ENCODE results near the gene NRAP.

The NRAP gene

DNA sequence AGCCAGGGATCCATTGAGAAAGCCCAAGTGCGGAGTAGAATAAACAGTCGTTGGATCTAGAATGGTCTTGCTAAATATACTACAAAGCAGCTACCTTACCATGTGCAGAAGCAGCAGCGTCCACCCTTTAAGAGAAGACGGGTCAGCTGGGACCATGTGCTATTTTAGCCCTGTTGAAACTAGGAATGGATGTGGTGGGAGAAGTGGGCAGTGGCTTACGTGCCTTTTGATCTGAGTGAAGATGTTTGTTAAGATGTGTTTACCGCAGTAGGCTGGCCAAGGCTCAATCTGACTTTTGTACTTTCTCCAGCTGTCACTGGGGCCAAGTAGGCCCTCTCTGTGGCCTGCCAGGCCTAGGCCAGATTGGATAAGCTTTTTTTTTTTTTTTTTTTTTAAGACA lies 101.8 kb downstream of the NRAP start:
- no peak for DNase-seq (ENCODE audit: low read depth in 2 of 2)

DNA sequence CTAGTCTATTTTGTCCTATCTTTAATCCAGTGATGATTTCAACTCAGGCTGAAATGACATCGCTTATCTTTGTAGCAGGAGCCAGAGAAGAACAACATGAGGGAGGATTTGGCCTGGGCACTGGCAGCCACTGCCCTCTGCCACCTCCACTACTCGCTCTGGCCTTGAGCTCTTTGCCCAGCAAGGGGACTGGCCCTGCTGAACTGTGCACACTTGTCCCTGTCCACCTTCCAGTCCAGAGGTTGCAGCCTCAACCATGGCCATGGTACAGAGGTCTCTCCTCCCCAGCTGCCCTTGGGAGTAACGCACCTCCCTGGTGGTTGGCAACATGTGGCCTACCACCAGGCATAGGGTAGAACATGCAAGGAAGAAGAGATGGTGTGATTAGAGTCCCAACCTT lies 102.6 kb downstream of the NRAP start:
- no peak for DNase-seq (ENCODE audit: low read depth in 2 of 2)

DNA sequence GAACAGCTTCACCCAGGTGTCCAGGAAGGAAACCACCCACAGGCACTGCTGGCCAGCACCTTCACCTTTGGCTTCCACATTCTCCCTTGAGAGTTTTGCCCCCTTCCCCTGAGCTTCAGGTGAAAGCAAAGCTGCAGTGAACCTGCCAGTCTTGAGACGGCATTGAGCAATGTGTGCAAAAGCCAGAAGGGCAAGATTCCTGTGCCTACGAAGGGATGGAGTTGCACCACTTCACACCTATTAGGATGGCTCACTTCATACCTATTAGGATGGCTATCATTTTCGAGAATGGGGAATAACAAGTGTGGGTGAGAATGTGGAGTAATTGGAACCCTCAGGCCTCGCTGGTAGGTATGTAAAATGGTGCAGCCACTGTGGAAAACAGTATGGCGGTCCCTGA lies 103.8 kb downstream of the NRAP start:
- no peak for DNase-seq (ENCODE audit: low read depth in 2 of 2)

DNA sequence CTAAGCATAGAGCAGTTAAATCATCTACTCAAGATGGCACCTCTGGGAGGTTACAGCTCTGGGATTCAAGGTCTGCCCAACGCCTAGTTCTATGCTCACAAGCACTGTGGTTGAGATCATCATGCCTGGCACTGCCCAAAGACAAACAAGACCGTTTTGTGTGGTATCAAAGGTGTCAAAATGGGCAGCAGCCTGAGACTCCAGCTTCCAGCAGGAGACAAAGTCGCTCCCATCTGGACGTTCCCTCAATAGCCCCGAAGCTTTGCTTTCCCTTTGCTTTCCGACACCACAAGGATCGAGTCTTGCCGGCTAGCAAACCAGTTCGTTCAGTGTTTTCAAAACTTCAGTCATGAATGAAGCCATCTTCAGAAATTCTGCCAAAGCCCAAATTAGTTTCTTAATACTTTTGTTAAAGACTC lies 105.9 kb downstream of the NRAP start:
- DNase-seq (ENCODE audit: low read depth in 2 of 2): no peak

DNA sequence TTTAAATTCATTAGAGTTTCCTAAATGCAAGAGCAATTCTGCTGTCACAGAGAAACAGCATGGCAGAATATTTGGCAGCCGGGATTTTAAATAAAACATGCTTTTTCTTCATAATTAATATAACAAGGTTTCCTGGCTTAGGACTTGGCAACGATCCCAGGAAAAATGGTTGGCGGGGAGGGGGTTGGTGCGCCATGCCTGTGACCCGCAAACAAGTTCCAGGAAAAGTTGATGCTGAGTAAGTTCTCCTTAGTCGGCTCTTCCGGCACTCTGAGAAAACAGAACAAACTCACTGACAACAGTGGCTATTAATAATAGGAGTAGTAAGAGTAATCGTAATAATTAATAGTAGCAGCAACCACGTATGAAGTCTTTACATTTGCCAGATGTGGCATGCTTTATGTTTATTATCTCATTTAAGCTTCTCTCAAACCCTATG lies 106.4 kb downstream of the NRAP start:
- no peak for DNase-seq (ENCODE audit: low read depth in 2 of 2)

DNA sequence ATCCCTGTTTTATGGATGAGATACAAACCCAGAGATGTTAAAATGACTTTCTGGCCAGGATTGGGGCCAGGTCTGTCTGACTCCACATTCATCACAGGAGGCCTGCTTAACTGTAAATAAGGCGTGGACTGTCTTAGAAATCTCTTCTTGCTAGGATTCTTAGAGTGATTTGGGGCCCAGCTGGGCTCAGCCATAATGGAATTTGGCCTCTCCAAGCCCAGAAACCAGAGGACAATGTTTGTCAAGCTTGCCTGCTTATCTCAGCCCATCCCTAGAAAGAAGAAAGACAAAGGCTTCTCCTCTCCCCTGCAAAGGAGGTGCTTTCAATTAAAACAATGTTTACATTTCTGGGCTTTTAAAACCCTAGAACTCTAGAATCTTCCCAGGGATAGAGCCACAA lies 108.1 kb downstream of the NRAP start:
- no peak for DNase-seq (ENCODE audit: low read depth in 2 of 2)

DNA sequence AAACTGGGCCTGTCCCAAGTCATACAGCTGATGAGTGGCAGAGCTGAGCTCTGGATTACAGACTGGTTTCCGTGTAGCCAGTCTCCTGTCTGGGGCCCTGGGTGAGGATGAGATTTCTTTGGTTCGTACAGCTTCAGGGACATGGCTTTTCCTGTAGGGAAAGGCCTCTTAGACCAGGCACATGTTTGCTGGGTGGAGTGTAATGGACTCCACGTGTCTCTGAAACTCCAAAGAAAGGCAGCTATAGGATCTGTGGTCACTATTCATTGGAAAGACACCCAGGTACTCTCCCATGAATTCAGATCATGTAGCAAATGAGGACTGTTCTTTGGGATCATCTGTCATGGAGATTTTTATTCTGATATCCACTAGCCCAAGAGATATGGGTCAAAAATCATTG lies 108.6 kb downstream of the NRAP start:
- no peak for DNase-seq (ENCODE audit: low read depth in 2 of 2)

DNA sequence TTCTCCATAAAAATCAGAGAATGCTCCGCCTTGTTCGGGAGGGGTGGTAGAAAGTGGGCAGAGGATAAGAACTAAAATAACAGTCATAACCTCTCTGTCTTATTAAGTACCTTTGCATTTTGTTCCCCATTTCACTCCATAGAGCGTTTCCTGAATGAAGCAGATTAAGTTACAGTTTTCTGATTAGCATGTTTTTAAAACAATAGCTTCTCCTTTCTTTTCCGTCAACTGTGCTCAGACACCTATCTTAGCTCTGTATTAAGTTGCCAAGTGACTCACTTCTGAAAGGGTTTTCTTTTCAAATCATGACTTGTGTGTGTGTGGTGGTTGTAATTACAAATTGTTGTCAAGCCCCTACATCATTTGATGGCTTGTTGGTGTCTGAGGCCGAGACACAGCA lies 109.6 kb downstream of the NRAP start:
- no peak for DNase-seq (ENCODE audit: low read depth in 2 of 2)

DNA sequence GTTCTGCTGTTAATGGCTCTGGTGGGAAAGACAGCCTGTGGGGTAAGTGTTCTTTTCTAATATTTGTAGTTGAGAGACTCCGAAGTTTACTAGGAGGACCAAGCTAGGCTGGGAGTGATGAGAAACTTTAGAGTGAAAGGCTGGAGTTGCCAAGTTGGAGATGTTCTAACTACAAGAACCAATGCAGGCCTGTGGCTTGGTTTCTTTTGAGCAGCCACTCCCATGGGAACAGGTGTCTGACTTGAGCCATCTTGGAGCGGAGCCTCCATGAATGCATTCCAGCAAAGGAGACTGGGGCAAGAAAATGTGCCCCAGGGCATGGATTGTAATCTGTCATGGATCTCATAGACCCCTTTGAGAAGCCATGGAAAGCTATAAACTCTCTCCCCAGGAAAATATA lies 110.7 kb downstream of the NRAP start:
- DNase-seq (ENCODE audit: low read depth in 2 of 2): no peak

DNA sequence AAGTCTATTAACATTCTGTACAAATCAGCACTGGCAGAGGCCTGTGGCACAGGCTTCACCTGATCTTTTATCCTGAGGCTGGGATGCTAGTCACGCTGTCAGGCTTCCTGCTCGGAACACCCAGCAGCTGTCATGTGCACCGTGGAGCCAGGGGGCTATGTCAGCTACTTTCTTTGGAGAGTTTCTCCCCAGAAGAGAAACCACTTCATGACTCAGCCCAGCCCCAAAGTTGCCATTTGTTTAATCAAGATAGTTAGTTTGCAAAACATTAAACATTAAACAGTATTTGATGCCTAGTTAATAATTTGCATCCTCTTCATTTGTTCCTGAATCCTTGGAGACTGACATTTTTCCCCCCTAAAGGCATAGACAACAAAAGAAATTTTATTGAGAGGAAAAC lies 111.1 kb downstream of the NRAP start, which contains the start of gene HABP2:
Gene HABP2, plus strand, starts transcription at position 353 of the 400 bp plus-strand sequence. CDS start 69 bp downstream, outside the sequence.
- no peak for DNase-seq (ENCODE audit: low read depth in 2 of 2)

DNA sequence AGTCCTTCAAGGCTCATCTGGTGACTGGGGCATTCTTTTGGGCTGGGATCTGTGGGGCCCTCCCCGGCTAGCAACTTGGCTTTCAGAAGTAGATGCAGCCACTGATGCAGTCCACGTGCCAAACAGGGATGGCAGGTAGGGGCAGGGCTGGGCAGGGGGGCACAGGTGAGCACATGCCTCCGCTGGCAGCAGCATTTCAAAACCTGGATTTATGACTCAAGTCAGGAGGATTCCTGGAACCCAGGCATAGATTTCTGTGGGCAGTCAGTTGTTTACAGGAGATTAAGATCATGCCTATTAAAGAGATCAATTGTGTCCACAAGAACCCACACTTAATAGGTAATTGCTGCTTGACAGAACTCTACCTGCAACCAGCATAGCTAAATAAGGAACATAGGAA lies 111.8 kb downstream of the NRAP start:
- no peak for DNase-seq (ENCODE audit: low read depth in 2 of 2)

DNA sequence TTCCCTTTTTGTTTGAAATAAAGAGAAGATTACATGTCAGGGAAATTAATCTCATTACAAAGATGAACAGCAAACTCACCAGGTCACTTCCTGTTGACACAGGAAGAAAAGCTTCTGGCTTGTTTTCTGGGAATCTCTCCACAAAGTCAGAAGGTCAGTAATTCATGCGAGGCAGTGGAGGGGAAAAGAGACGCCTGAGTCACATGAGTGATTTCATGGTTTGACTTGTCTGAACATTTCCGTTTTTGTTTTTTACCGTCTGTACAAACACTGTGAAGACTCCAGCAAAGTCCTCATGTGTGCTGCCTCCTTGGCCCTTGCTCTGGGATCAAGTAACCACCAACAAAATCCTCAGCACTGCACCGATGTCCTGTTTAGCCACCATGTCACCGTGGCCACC lies 113.5 kb downstream of the NRAP start:
- DNase-seq (ENCODE audit: low read depth in 2 of 2): no peak

DNA sequence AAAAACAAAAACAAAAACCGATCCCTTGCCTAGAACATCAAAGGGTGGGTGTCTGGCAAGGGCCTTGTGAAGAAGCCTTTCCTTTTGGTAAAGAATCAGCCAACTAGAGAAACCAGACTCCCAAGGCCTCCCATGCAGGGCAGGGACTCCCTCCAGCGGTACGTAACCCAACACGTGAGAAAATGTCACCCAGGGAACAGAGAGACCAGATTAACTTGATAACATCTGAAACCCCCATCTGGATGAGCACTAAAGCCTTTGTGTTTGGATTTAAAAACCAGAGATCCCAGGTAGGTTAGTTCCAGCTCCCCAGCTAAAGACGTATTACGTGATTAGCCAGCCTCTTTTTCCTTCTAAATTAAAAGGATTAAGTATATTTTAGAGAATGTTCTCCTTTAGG lies 114.0 kb downstream of the NRAP start:
- DNase-seq (ENCODE audit: low read depth in 2 of 2): no peak

DNA sequence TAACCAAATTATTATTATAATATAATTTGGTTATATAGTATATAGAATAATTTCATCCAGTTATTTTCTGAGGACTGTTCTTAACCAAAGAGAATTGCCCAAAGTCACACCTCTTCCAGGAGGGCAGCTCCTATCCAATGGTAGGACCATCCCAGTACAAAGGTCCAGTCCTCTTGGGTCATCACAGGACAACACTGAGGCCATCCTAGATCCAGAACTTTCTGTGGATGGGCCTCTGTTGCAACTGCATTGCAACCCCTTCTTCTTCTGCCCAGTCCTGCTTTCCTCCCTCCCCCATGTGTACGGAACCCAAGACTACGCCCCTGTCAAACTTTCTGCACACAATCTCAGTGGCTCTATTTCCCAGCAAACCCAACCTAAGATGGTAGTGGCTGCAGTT lies 116.4 kb downstream of the NRAP start:
- DNase-seq (ENCODE audit: low read depth in 2 of 2): no peak

DNA sequence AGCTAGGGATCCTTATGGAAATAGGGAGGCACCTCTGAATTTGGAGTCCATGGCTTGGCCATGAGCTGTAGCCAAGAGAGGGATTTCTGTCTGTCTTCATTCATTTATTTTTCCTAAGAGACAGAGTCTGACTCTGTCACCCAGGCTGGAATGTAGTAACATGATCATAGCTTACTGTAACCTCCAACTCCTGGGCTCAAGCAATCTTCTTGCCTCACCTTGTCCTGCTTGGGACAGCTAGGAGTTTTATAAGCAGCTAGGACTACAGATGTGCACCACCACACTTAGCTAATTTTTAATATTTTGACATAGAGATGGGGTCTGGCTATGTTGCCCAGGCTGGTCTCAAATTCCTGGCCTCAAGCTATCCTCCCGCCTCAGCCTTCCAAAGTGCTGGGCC lies 119.4 kb downstream of the NRAP start:
- DNase-seq (ENCODE audit: low read depth in 2 of 2): no peak

DNA sequence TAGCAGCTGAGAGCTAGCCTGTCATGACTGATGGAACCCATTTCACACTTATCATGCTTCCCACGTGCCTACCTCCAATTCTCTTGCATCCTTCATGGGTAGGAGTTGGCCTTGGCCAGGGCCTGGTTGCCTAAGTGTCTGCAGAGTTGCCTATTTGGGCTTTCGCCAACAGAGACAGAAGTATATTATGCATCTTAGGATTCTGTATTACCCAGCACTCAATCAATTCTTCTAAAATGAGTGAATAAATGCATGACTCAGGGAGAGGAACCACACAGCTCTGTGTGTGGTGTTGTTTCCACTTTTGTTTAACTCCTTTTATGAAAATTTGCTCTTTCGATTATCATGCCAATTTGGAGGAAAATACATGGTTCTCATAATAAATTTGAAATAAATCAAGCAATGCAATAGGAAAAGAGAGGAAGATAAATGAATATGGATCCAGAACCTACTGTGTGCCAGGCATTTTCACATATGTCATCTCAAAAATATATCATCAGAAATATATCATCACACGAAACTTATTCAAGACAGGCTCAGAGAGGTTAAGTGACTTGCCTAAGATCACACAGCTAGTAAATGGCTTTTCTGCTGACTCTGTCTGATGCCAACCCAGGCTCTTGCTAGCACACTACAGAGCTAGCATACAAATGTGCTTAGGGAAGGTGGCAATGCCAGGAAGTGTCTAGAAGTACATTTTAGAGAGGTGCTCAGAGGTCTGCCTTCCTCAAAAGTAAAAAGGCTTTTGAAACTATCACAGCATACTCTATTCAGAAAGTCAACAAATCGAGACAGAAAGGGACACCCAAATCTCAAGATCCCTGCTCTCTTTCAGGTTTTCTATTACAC lies 120.5 kb downstream of the NRAP start:
- DNase-seq (ENCODE audit: low read depth in 2 of 2): no peak

DNA sequence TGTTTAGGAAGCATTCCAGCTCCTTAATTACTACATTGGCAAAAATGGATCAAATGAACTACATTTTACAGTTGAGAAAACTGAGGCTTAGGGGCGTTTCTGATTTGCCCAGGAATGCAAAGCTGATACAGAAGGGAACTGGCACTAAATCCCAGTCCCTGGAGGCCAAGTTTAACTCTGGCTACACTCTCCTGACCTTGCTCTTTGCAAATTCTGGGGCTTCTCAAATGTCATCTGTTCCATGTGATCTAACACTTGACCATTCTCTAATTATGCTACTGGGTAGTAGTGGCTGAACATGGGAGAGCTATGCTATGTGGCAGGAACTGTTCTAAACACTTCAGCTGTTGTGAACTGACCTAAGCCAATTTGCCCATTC lies 122.3 kb downstream of the NRAP start:
- DNase-seq (ENCODE audit: low read depth in 2 of 2): no peak

DNA sequence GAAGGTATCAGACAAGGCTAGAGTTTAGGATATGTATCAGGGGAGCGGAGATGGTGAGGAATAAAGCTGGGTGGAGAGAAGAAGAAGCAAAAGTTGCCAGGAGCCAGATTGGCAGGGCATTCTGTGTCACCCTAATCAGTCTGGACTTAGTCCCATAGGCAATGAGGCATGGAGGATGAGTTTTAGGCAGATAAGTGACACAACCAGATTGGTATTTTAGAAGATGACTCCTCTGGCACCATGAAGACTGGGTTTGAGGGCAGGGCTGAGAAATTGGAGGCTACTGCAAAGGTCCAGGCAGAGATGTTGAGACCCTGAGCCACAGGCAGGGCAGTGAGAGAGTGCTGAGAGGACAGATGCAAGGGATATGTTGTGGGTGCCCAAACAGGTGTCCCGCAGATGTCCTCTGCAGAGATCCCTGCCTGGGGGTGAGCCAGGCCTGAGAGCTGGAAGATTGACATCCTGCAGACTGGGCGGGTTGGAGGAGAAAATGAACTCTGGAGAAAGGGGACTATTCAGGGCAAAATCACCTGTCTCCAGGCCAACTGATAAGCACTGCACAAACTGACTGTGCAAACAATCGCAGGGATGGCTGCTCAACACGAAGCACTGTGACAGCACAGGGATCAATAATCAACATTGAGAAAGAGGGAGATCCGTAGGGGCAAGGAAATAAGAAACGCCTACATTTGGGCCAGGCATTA lies 122.8 kb downstream of the NRAP start:
- DNase-seq (ENCODE audit: low read depth in 2 of 2): no peak

DNA sequence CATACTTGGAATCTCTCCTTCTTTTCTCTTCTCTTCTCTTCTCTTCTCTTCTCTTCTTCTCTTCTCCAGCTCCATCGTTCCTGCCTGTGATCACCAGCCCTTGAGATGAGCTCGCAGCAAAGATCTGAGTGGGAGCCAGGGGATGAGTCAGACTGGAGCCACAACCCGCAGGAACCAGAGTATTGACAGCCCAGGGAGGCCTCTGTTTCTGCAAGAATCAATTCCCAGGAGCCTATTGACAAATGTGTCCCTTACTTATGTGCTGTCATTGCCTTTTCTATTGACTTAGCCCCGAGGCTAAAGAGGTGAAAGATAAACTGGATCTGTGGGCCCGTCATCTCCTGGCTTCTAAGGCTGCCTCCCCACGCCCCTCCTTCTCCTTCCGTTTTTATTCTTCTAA lies 124.1 kb downstream of the NRAP start:
- no peak for DNase-seq (ENCODE audit: low read depth in 2 of 2)
